HG03457 (cell line): Measurements from ENCODE around the gene EEA1.
"Not testable (repeated sequence)": the region's sequence is repeated elsewhere in the genome, so short reads cannot be mapped to it uniquely, and the experiment has no call there.

Experiments used
- ATAC-seq: cut with Tn5 transposase; IDR thresholded peaks from one replicate; pipeline ENCODE4 v1.9.1; 2021; ENCODE audit warnings: moderate number of reproducible peaks; ENCODE audit not compliant: unreplicated experiment

Gene EEA1

GRCh38 chr12:92756898-92757596, 172.0 kb downstream of the EEA1 start:
- no peak for ATAC-seq

GRCh38 chr12:92753976-92754885, 174.9 kb downstream of the EEA1 start:
- ATAC-seq, result no peak

- ATAC-seq, result not testable (repeated sequence)
Observed at GRCh38 chr12:92749691-92750090, 179.4 kb downstream of the EEA1 start.

DNA sequence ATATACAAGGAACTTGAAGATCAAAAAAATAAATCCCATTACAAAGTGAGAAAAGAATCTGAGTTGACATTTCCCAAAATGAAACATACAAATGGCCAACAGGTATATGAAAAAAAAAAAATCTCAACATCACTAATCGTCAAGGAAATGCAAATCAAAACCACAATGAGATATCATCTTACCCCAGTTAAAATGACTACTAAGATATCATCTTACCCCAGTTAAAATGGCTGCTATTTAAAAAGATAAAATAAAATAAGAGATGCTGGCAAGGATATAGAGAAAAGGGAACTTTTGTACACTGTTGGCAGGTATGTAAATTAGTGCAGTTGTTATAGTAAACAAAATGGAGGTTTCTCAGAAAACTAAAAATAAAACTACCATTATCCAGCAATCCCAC, 181.9 kb downstream of the EEA1 start:
- ATAC-seq, result no peak

DNA sequence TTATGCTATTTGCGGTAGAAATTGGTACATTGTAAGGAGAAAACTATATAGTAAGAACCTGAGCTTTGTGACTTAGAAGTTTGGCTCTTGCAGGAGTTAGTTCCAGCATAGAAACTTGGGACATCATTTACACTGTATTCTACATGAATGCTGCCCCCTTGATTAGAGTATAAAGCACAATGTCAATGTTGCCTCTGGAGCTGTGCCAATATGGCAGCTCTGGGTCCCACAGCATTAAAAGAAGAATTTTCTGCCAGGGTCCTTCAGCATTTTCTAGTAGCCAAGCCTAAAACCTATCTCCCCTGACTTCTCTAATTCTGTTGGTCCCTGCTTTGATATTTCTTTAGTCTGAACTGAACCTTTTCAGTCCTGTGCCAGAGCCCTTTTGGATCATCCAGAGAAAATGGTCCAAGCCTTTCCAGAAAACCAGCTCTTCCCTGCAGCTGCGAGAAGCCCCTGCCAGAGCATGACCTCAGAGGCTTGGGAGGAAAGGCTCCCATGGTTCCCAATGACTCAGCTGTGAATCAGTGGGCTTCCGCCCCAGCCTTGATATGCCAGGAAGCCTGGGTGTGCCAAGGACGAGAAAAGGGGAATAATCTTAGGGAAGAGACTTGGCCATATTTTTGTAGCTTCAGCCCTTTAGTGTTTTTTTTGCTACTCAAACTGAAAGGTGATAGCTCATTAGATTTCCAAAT, 183.1 kb downstream of the EEA1 start:
- ATAC-seq, result no peak

- ATAC-seq, result no peak
Observed at GRCh38 chr12:92743026-92743425, 186.1 kb downstream of the EEA1 start.

GRCh38 chr12:92740411-92740810, 188.7 kb downstream of the EEA1 start:
- ATAC-seq, result no peak

DNA sequence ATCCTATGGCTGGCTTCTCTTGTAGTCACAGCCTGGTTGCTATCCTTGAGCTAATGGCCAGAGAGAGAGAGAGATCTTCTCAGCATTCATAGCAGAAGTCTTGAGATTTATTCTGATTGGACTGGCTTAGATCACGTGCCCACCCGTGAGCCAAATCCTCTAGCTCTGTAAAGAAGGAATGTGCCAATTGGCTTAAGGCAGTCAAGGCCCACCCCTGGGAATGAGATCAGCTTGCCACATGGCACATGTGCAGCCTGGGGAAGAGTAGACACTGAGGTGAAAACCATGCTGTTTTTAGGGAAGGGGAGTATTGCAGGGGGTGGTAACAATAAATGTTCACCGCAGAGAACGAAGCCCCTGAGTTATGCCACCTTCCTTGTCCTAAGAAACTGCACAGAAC, 190.0 kb downstream of the EEA1 start:
- ATAC-seq, result no peak

DNA sequence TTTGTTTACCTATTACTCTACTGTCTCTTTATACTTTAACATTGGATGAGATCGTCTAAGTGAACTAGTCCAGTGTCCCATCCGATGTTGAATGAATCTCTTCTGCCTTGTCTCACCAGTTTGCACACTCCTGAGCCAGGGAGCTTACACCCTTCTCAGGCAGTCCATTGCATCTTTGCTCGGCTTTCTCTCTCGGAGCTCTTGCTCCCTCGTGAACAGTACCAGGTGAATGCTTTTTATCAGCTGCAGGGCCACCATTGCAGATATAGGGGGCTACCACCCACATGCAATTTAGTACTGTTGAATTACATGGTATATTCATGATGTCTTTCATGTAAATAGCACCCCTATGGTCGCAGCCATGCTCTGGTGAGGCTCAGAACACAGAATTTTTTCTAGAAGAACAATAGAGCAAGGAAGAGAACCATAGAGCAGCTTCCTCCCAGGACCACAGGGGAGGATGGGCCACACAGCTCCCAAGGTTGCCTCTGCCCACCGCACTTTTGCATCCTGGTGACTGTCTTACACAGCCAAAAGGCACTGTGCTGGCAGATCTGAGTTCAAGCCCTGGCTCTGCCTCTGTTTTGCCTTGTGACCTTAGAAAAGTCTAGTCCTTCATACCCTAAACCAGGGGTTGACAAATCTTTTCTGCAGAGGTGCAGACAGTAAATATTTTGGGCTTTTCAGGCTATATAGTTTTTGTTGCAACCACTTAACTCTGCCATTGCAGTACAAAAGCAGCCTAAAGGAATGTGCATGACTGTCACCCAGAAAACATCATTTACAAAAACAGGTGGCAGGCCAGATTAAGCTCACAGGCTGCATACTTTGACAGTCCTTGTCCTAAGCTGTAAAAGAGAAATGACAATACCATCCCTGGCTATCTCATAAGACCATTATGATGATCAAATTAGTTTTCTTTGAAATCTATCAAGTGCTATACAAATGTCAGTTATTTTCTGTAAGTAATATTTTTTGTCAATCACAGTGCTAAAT, 190.9 kb downstream of the EEA1 start:
- ATAC-seq, result no peak

DNA sequence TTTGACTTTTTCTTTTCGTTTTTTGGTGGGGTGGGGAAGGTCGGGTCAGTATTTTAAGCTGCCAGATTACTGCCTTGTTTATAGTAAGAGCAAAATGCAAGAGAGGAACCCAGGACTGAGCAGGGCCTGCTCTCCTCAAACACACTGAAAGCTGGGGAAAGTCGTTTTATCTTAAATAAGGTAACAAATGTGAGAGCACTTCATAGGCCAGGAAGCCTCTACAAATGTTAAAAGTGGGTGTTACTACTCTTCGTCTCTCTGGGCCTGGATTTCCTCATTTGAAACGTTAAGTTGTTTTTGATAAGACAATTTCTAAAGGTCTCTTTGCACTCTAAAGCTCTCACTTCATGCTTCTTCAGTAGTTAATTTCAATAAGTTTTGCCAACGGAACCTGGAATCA, 192.5 kb downstream of the EEA1 start:
- ATAC-seq, result no peak

DNA sequence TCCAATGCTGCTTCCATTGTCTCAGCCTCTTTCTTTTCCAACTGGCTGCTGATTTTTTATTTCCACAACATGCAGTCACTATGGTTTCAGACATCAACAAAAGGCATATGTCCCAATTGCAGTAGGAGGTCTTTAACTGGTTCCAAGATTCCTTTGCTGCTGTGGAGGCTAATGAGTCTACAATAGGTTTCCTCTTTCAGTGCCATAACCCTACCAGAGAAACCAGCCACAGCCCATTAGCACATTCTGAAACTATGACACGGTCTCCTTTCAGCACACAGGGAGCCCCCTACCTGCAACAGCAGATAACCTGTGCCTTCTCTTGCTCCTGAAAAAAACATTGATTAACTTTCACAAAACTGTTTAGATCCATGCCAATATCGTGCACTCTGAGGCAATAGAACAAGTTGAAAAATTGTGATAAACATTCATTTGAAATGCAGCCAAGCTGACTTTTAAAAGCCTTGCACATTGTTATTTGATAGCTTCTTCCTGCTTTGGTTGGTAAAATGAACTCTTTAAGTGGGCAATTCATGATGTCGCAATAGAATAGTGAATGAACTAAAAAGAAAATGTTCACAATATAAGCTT, 193.9 kb downstream of the EEA1 start:
- no peak for ATAC-seq

GRCh38 chr12:92733661-92734060, 195.4 kb downstream of the EEA1 start:
- no peak for ATAC-seq

DNA sequence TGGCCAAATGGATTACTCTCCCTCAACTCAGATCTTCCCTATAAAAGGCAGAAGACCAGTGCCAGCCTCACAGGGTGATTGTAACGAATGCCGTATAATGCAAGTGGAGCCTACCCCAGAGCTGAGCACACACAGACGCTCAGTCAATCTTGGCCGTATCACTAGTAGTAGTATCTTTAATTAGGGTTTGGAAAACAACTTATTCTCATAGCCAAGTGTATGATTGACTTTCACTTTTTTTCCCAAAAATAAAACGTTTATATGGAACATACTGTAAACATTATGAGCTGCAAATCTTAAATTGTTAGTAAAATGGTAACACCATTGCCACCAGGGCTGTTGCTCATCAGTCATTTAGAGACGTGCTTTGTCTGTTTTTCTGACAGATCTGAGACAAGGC, 195.9 kb downstream of the EEA1 start:
- ATAC-seq, result no peak

GRCh38 chr12:92732716-92733115, 196.4 kb downstream of the EEA1 start:
- ATAC-seq, result no peak

DNA sequence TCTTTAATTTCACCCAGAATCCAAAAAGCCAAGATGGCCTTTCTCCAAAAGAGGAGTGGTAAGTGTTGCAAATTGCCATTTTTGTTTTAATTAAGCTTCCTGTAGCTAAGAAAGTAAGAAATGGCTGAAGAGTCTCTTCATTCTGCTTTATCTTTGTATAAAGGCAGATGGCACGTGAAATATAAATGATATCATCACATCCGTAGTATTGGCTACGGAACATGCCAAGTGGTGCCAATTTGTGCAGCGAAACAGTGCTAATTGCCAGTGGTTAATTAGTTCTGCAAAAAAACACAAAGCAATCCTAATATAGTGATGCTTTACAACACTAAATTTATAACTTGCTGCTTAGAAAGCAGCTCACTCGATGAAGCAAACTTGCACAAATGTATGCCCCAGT, 196.9 kb downstream of the EEA1 start:
- no peak for ATAC-seq

GRCh38 chr12:92730758-92731157, 198.3 kb downstream of the EEA1 start:
- no peak for ATAC-seq

GRCh38 chr12:92729773-92730305, 199.3 kb downstream of the EEA1 start:
- no peak for ATAC-seq

DNA sequence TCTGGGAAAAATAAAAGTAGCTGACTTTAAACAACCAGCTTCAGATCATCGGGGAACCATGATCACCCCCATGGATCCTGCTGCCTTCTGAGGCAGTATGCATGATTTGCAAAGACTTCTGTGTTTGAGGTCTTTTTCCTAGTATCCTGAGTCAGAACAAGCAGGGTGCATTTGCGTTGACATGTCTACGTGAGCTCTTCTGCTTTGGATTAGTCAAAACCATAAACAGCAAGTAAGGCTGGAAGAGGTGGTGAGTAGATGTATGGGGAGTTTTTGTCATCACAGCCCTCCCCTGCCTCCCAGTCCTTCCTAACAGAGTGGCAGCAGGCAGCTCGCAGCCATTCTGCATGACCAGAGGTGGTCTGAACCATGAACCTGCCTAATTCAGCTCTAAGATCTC, 202.2 kb downstream of the EEA1 start:
- ATAC-seq, result no peak

DNA sequence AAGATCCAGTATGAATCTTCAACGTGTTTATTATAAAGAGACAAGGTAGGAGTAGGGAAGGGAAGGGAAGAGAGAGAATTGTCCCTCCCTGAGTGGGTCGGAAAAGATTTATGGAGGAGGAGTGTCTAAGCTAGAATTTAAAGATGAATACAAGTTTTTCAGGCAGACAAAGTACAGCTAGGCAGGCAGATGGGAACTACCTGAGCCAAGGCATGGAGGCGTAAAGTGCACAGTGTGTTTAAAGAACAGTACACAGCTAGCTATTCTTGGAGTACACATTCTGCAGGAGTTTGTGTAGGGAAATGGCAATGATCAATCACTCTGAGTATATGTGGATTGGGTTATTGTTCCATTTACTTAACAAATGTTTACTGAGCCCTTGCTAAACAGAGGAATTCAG, 206.2 kb downstream of the EEA1 start:
- ATAC-seq, result no peak

DNA sequence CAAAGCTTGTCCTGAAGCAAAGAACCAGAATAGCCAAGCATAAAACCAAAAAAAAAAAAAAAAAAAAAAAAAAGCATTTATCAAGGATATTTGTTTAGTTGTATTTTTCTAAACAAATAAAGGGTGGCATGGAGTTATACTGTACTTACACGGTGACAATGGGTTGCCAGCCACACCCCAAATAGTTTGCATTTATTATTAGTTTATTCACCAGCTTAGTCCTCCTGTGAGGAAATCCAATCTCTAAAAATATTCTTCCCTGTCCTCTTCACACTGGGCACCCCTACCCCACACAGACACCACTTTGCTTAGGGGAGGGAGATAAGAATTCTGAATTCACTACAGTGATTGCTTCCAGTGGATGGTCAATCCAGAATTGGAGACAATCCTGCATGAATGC, 207.4 kb downstream of the EEA1 start:
- no peak for ATAC-seq
